NAMALWA (cell line): Measurements from ENCODE around the gene SPAST.
A peak's percentile ranks its signal among the peaks of the same experiment; 100 is the strongest.
"Not testable (repeated sequence)": the region's sequence is repeated elsewhere in the genome, so short reads cannot be mapped to it uniquely, and the experiment has no call there.

ENCODE experiments used
- DNase-seq: peaks from one replicate; pipeline ENCODE4 v3.0.0-alpha.2; 2015; ENCODE audit warnings: low spot score

Gene SPAST

GRCh38 chr2:32063310-32064020 is at the start of gene SPAST:
Gene SPAST, plus strand, starts transcription at chr2:32063556. Its CDS starts 276 bp downstream, at chr2:32063832.
- peak; percentile 97 for DNase-seq

GRCh38 chr2:32018789-32019482 is 44.4 kb upstream of the SPAST start:
- DNase-seq = not testable (repeated sequence)

GRCh38 chr2:32034198-32034887 is 29.0 kb upstream of the SPAST start:
- DNase-seq = peak; percentile 43

- peak; percentile 95 for DNase-seq
Observed at GRCh38 chr2:32039447-32040219, 23.7 kb upstream of the SPAST start, which contains the start of gene DPY30. Gene DPY30, minus strand, starts transcription at chr2:32039805. Its CDS starts 349 bp downstream, at chr2:32039456.

- no peak for DNase-seq
Observed at GRCh38 chr2:32043561-32043960, 19.8 kb upstream of the SPAST start.

GRCh38 chr2:32051836-32052439 is 11.4 kb upstream of the SPAST start:
- no peak for DNase-seq

GRCh38 chr2:32054583-32054982 is 8.8 kb upstream of the SPAST start:
- DNase-seq = not testable (repeated sequence)

- no peak for DNase-seq
Observed at GRCh38 chr2:32058130-32058529, 5.2 kb upstream of the SPAST start.

GRCh38 chr2:32060266-32060665 is 3.1 kb upstream of the SPAST start:
- DNase-seq = no peak

GRCh38 chr2:32061430-32061829 is 1.9 kb upstream of the SPAST start:
- no peak for DNase-seq

- DNase-seq = peak; percentile 44
Observed at GRCh38 chr2:32061973-32062861, 1.1 kb upstream of the SPAST start.

- DNase-seq = peak; percentile 54
Observed at GRCh38 chr2:32064021-32064601, 755 bp downstream of the SPAST start.

GRCh38 chr2:32064713-32065112 is 1.4 kb downstream of the SPAST start:
- DNase-seq = no peak

- no peak for DNase-seq
Observed at GRCh38 chr2:32067549-32067948, 4.2 kb downstream of the SPAST start.

- no peak for DNase-seq
Observed at GRCh38 chr2:32074134-32074506, 10.8 kb downstream of the SPAST start.

- DNase-seq = no peak
Observed at GRCh38 chr2:32095671-32096070, 32.3 kb downstream of the SPAST start.

GRCh38 chr2:32108111-32108510 is 44.8 kb downstream of the SPAST start:
- no peak for DNase-seq

GRCh38 chr2:32118055-32118454 is 54.7 kb downstream of the SPAST start:
- DNase-seq = no peak

- no peak for DNase-seq
Observed at GRCh38 chr2:32119161-32119560, 55.8 kb downstream of the SPAST start.

GRCh38 chr2:32124660-32125059 is 61.3 kb downstream of the SPAST start:
- no peak for DNase-seq
